Endodermal cell (in vitro differentiated cells): ENCODE results near the gene GRIA4. TPM values are rescaled to one million over a fixed set of nuclear protein-coding genes. Genes with fewer than 3 reads are reported as not detected.
"Not testable (repeated sequence)": the region's sequence is repeated elsewhere in the genome, so short reads cannot be mapped to it uniquely, and the experiment has no call there.

Experiments used
- DNase-seq: peaks from one replicate; pipeline ENCODE4 v3.0.0-alpha.2; 2017
- H3K27ac ChIP-seq: 2 replicates; pipeline ENCODE4 v1.5.1; 2013; ENCODE audit warnings: mild to moderate bottlenecking, low read depth, low read length, moderate library complexity
- H3K27me3 ChIP-seq: 2 replicates; pipeline ENCODE4 v1.6.1; 2013; ENCODE audit warnings: mild to moderate bottlenecking, low read length, moderate library complexity; ENCODE audit not compliant: insufficient read depth, control insufficient read depth, poor library complexity, severe bottlenecking
- H3K36me3 ChIP-seq: 2 replicates; pipeline ENCODE4 v1.7.0; 2013; ENCODE audit warnings: mild to moderate bottlenecking, low read length, moderate library complexity; ENCODE audit not compliant: control insufficient read depth, insufficient read depth
- H3K4me1 ChIP-seq: one replicate; pipeline ENCODE4 v1.7.0; 2013; ENCODE audit warnings: low read length; ENCODE audit not compliant: control insufficient read depth, insufficient read depth
- H3K4me3 ChIP-seq: 2 replicates; pipeline ENCODE4 v1.5.1; 2013; ENCODE audit warnings: mild to moderate bottlenecking, low read length, moderate library complexity
- H3K9ac ChIP-seq: 2 replicates; pipeline ENCODE4 v1.6.1; 2013; ENCODE audit warnings: mild to moderate bottlenecking, low read length, moderate library complexity; ENCODE audit not compliant: poor library complexity, severe bottlenecking; ENCODE audit errors: extremely low read depth
- H3K9me3 ChIP-seq: 2 replicates; pipeline ENCODE4 v1.6.1; 2013; ENCODE audit warnings: mild to moderate bottlenecking, low read length, moderate library complexity; ENCODE audit not compliant: control insufficient read depth
- H3K27ac Mint-ChIP-seq: 2 replicates; pipeline ENCODE4 v1.8.0; 2020; ENCODE audit warnings: mixed read lengths
- H3K27me3 Mint-ChIP-seq: 2 replicates; pipeline ENCODE4 v1.8.0; 2021; ENCODE audit warnings: mild to moderate bottlenecking, mixed read lengths; ENCODE audit not compliant: insufficient read depth
- H3K36me3 Mint-ChIP-seq: 2 replicates; pipeline ENCODE4 v1.8.0; 2020; ENCODE audit warnings: low read depth, mixed read lengths
- H3K4me1 Mint-ChIP-seq: 2 replicates; pipeline ENCODE4 v1.8.0; 2020; ENCODE audit warnings: mixed read lengths
- H3K4me3 Mint-ChIP-seq: 2 replicates; pipeline ENCODE4 v1.8.0; 2020; ENCODE audit warnings: mild to moderate bottlenecking, moderate library complexity, mixed read lengths
- H3K9me3 Mint-ChIP-seq: 2 replicates; pipeline ENCODE4 v1.8.0; 2020; ENCODE audit warnings: mild to moderate bottlenecking, mixed read lengths
- CTCF ChIP-seq: fragments of 200-600 bp; sonication (generic); conservative IDR thresholded peaks from 2 replicates; pipeline ENCODE4 v1.5.0; 2021; ENCODE audit warnings: antibody characterized with exemption, mild to moderate bottlenecking
- WGBS, 2 experiments: methylation state at CpG; one replicate each; pipeline versions ENCODE4 v1.1.5 to v1.1.7; 2013; ENCODE audit warnings: missing lambda C conversion rate in 2 of 2, mixed read lengths in 1 of 2; ENCODE audit not compliant: insufficient coverage in 1 of 2, insufficient read length in 1 of 2; 5-methylcytosine and 5-hydroxymethylcytosine counted together
- total RNA-seq, 2 donors: library from RNA; stranded (reverse); fragmentation: NEBNext Ultra II Directional in 1 of 2; extraction: Animal tissue kit (Norgen Biotek cat#: 25700) in 1 of 2; gene quantifications; 2 replicates in 1 of 2; 3 replicates in 1 of 2; pipeline ENCODE4 v1.2.1, GENCODE V29; 2021

Gene GRIA4
- total RNA-seq, 2 donors from 2014 or later = 0.18 to 0.37 TPM

GRCh38 chr11:105878510-105878909 is 268.6 kb downstream of the GRIA4 start:
- no peak overlapping the region for H3K27ac ChIP-seq
- DNase-seq = no peak
- H3K4me3 ChIP-seq = no peak overlapping the region
- Mint-ChIP-seq H3K27ac (no peak overlapping the region), H3K9me3 (peaks cover 11% of the 10 kb centered on the region), H3K36me3 (no peaks in the 10 kb centered on the region), H3K4me1 (peaks cover 7% of the 10 kb centered on the region), H3K4me3 (no peak overlapping the region), H3K27me3 (peaks cover 3% of the 10 kb centered on the region)
- H3K4me1 ChIP-seq = no peaks in the 10 kb centered on the region
- 91 to 95% methylated on average over 3 of the region's 3 CpGs for WGBS, 2 experiments
- H3K9me3 ChIP-seq = no peaks in the 10 kb centered on the region
- no peak for TF ChIP-seq CTCF
- H3K27me3 ChIP-seq = no peaks in the 10 kb centered on the region
- no peaks in the 10 kb centered on the region for H3K36me3 ChIP-seq
- H3K9ac ChIP-seq = no peak overlapping the region

- H3K4me1 ChIP-seq, H3K27ac ChIP-seq, H3K27ac Mint-ChIP-seq, H3K36me3 ChIP-seq, DNase-seq, H3K9me3 ChIP-seq, H3K27me3 ChIP-seq, H3K9ac ChIP-seq, H3K9me3 Mint-ChIP-seq, H3K36me3 Mint-ChIP-seq, H3K4me3 Mint-ChIP-seq, H3K27me3 Mint-ChIP-seq, H3K4me3 ChIP-seq, H3K4me1 Mint-ChIP-seq: not testable (repeated sequence)
- 83 to 94% methylated on average over 2 to 5 of the region's 5 CpGs for WGBS, 2 experiments
Observed at GRCh38 chr11:105878927-105879326, 269.1 kb downstream of the GRIA4 start.

- no peak for TF ChIP-seq CTCF
- Histone ChIP-seq H3K4me3 (no peak overlapping the region), H3K9ac (no peak overlapping the region), H3K4me1 (no peaks in the 10 kb centered on the region), H3K9me3 (no peaks in the 10 kb centered on the region), H3K27ac (no peak overlapping the region), H3K36me3 (no peaks in the 10 kb centered on the region), H3K27me3 (no peaks in the 10 kb centered on the region)
- Mint-ChIP-seq H3K9me3 (peaks cover 2% of the 10 kb centered on the region), H3K4me1 (peaks cover 7% of the 10 kb centered on the region), H3K27ac (no peak overlapping the region), H3K4me3 (no peak overlapping the region), H3K27me3 (peaks cover 3% of the 10 kb centered on the region), H3K36me3 (no peaks in the 10 kb centered on the region)
- DNase-seq = no peak
Observed at GRCh38 chr11:105881027-105881426, 271.2 kb downstream of the GRIA4 start.

- Mint-ChIP-seq H3K36me3 (no peaks in the 10 kb centered on the region), H3K27me3 (no peaks in the 10 kb centered on the region), H3K27ac (no peak overlapping the region), H3K4me3 (no peak overlapping the region), H3K9me3 (no peaks in the 10 kb centered on the region), H3K4me1 (peaks cover 7% of the 10 kb centered on the region)
- H3K36me3 ChIP-seq = no peaks in the 10 kb centered on the region
- no peak overlapping the region for H3K9ac ChIP-seq
- no peak overlapping the region for H3K27ac ChIP-seq
- no peak for TF ChIP-seq CTCF
- H3K27me3 ChIP-seq = no peaks in the 10 kb centered on the region
- no peaks in the 10 kb centered on the region for H3K9me3 ChIP-seq
- no peaks in the 10 kb centered on the region for H3K4me1 ChIP-seq
- H3K4me3 ChIP-seq = no peak overlapping the region
- DNase-seq = no peak
- 83% methylated on average over 3 of the region's 3 CpGs; no CpG with 5 or more reads in 1 of the 2 experiments for WGBS, 2 experiments
Observed at GRCh38 chr11:105884436-105884835, 274.6 kb downstream of the GRIA4 start.
